HG03558 (cell line): ENCODE measurements around the gene VWA5A.
A peak's percentile ranks its signal among the peaks of the same experiment; 100 is the strongest.

Experiments used
- ATAC-seq: cut with Tn5 transposase; IDR thresholded peaks from one replicate; pipeline ENCODE4 v1.9.1; 2021; ENCODE audit warnings: moderate number of reproducible peaks; ENCODE audit not compliant: unreplicated experiment; ENCODE audit errors: extremely low read depth

The VWA5A gene

GRCh38 chr11:124114942-124115781 lies at the start of gene VWA5A:
Gene VWA5A (plus strand): TSS chr11:124115450. CDS start chr11:124117512, 2,062 bp downstream.
- peak; percentile 100 for ATAC-seq

- no peak for ATAC-seq
Measured at GRCh38 chr11:124068601-124069110, 46.6 kb upstream of the VWA5A start.

- ATAC-seq = peak; percentile 56
Measured at GRCh38 chr11:124069429-124070401, 45.5 kb upstream of the VWA5A start.

- ATAC-seq = peak; percentile 78
Measured at GRCh38 chr11:124070915-124071622, 44.2 kb upstream of the VWA5A start.

GRCh38 chr11:124071623-124071948 lies 43.7 kb upstream of the VWA5A start:
- no peak for ATAC-seq

- no peak for ATAC-seq
Measured at GRCh38 chr11:124072147-124072546, 43.1 kb upstream of the VWA5A start.

GRCh38 chr11:124074554-124074953 lies 40.7 kb upstream of the VWA5A start:
- ATAC-seq = no peak

- no peak for ATAC-seq
Measured at GRCh38 chr11:124075492-124075840, 39.8 kb upstream of the VWA5A start.

- ATAC-seq = no peak
Measured at GRCh38 chr11:124075841-124076651, 39.2 kb upstream of the VWA5A start.

GRCh38 chr11:124077266-124077665 lies 38.0 kb upstream of the VWA5A start:
- no peak for ATAC-seq

GRCh38 chr11:124078591-124078990 lies 36.7 kb upstream of the VWA5A start:
- no peak for ATAC-seq

GRCh38 chr11:124079631-124080326 lies 35.5 kb upstream of the VWA5A start:
- ATAC-seq = no peak

GRCh38 chr11:124080327-124081001 lies 34.8 kb upstream of the VWA5A start:
- ATAC-seq = no peak

GRCh38 chr11:124081483-124081882 lies 33.8 kb upstream of the VWA5A start:
- no peak for ATAC-seq

GRCh38 chr11:124082371-124082770 lies 32.9 kb upstream of the VWA5A start:
- ATAC-seq = no peak

GRCh38 chr11:124085583-124085982 lies 29.7 kb upstream of the VWA5A start:
- ATAC-seq = no peak

- no peak for ATAC-seq
Measured at GRCh38 chr11:124085997-124086846, 29.0 kb upstream of the VWA5A start.

GRCh38 chr11:124090996-124091395 lies 24.3 kb upstream of the VWA5A start:
- no peak for ATAC-seq
